RWPE2 (cell line): Measurements from ENCODE around the gene HLCS.

ENCODE experiments used
- ATAC-seq: fragments of 200-7000 bp; cut with Tn5 transposase; 3 replicates; pipeline ENCODE4 v1.9.1; 2021; ENCODE audit warnings: low read depth
- DNase-seq: peaks from one replicate; pipeline ENCODE4 v3.0.0-alpha.2; 2020; ENCODE audit warnings: low spot score
- H3K27ac ChIP-seq: fragments of 450-650 bp; 2 replicates; pipeline ENCODE4 v1.5.1; 2017; ENCODE audit warnings: mild to moderate bottlenecking; ENCODE audit not compliant: poor library complexity, severe bottlenecking
- H3K27me3 ChIP-seq: fragments of 250-450 bp; sonication (Bioruptor Pico); 2 replicates; pipeline ENCODE4 v1.5.1; 2021; ENCODE audit warnings: mild to moderate bottlenecking, moderate library complexity; ENCODE audit not compliant: insufficient read depth, poor library complexity, severe bottlenecking
- H3K36me3 ChIP-seq: fragments of 250-450 bp; sonication (Bioruptor Pico); 2 replicates; pipeline ENCODE4 v1.5.1; 2020; ENCODE audit warnings: low read depth, mild to moderate bottlenecking, moderate library complexity
- H3K4me1 ChIP-seq: fragments of 250-450 bp; sonication (Bioruptor Pico); 2 replicates; pipeline ENCODE4 v1.5.1; 2021; ENCODE audit warnings: mild to moderate bottlenecking, moderate library complexity; ENCODE audit not compliant: insufficient read depth, poor library complexity, severe bottlenecking
- H3K4me3 ChIP-seq: fragments of 250-450 bp; sonication (Bioruptor Pico); 2 replicates; pipeline ENCODE4 v1.5.1; 2021; ENCODE audit warnings: mild to moderate bottlenecking, moderate library complexity; ENCODE audit not compliant: severe bottlenecking
- H3K9me3 ChIP-seq: fragments of 250-450 bp; sonication (Bioruptor Pico); 2 replicates; pipeline ENCODE4 v1.5.1; 2021; ENCODE audit warnings: mild to moderate bottlenecking, moderate library complexity; ENCODE audit not compliant: severe bottlenecking
- CTCF ChIP-seq: fragments of 450-650 bp; IDR thresholded peaks from one replicate; pipeline ENCODE4 v1.5.1; 2017; ENCODE audit warnings: mild to moderate bottlenecking, moderate library complexity; ENCODE audit not compliant: poor library complexity, severe bottlenecking

HLCS gene

GRCh38 chr21:36877741-36878140 lies 88.7 kb downstream of the HLCS start:
- no peak for DNase-seq
- Histone ChIP-seq H3K9me3 (no peaks in the 10 kb centered on the region), H3K27ac (no peak overlapping the region), H3K4me1 (no peaks in the 10 kb centered on the region), H3K27me3 (no peaks in the 10 kb centered on the region), H3K36me3 (peaks cover 5% of the 10 kb centered on the region; the same call in 1 of the 2 replicates), H3K4me3 (no peak overlapping the region)
- no peak for TF ChIP-seq CTCF
- ATAC-seq, result no peak

GRCh38 chr21:36874665-36875064 lies 91.8 kb downstream of the HLCS start:
- TF ChIP-seq CTCF, result no peak
- Histone ChIP-seq H3K36me3 (peaks cover 5% of the 10 kb centered on the region; the same call in 1 of the 2 replicates), H3K4me3 (no peak overlapping the region), H3K9me3 (no peaks in the 10 kb centered on the region), H3K27me3 (no peaks in the 10 kb centered on the region), H3K4me1 (no peaks in the 10 kb centered on the region), H3K27ac (no peak overlapping the region)
- ATAC-seq (no peak), DNase-seq (no peak)

DNA sequence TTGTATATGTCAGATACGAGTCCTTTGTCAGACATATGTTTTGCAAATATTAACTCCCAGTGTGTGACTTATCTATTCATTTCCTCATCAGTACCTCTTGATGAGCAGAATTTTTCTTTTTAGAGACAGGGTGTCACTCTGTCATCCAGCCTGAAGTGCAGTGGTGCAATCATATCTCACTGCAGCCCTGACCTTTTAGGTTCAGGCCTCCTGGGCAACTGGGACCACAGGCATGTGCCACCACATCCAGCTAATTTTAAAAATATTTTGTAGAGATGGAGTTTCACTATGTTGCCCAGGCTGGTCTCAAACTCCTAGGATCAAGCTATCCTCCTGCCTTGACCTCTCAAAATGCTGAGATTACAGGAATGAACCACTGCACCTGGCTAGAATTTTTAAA lies 93.0 kb downstream of the HLCS start:
- H3K36me3 ChIP-seq, result peaks cover 5% of the 10 kb centered on the region; the same call in 1 of the 2 replicates
- H3K4me1 ChIP-seq, result no peaks in the 10 kb centered on the region
- no peak overlapping the region for H3K27ac ChIP-seq
- no peaks in the 10 kb centered on the region for H3K27me3 ChIP-seq
- no peaks in the 10 kb centered on the region for H3K9me3 ChIP-seq
- ATAC-seq (no peak), DNase-seq (no peak)
- no peak for TF ChIP-seq CTCF
- no peak overlapping the region for H3K4me3 ChIP-seq

GRCh38 chr21:36867291-36867905 lies 99.1 kb downstream of the HLCS start:
- H3K4me1 ChIP-seq, result no peaks in the 10 kb centered on the region
- no peaks in the 10 kb centered on the region for H3K9me3 ChIP-seq
- DNase-seq (no peak), ATAC-seq (no peak)
- no peak overlapping the region for H3K27ac ChIP-seq
- no peak for TF ChIP-seq CTCF
- H3K27me3 ChIP-seq, result no peaks in the 10 kb centered on the region
- H3K36me3 ChIP-seq, result no peaks in the 10 kb centered on the region
- no peak overlapping the region for H3K4me3 ChIP-seq

DNA sequence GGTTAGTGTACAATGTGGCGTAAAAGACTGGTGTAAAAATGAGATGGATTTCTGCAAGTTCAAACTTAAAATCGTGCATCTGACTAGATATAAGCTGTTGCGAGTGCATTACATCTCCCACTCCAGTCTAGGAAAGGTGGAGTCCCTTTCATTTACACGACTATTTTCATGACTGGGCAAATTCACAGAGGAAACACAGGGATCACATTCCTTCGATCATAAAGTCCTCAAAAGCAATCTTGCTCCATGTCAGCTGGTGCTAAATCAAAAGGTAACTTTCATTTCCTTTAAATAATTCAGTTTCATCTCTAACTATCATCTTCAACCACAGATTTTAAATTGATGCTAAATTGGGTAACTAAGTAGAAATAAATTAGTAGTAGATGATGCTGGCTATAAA lies 100.0 kb downstream of the HLCS start:
- DNase-seq (no peak), ATAC-seq (no peak)

More for the DNA sequence above, 100.0 kb downstream of the HLCS start:
- Histone ChIP-seq H3K4me1 (peaks cover 7% of the 10 kb centered on the region), H3K9me3 (no peaks in the 10 kb centered on the region), H3K27me3 (no peaks in the 10 kb centered on the region), H3K36me3 (no peaks in the 10 kb centered on the region), H3K4me3 (no peak overlapping the region), H3K27ac (no peak overlapping the region)
- no peak for TF ChIP-seq CTCF
